K562 (cell line): ENCODE data around the gene NMT1. TPM values are rescaled to one million over a fixed set of nuclear protein-coding genes. Genes with fewer than 3 reads are reported as not detected.

ENCODE experiments used
- HMG20B ChIP-seq: fragments of 250-450 bp; sonication (Bioruptor Pico); IDR thresholded peaks from 2 replicates; pipeline ENCODE4 v1.5.0; 2021; ENCODE audit warnings: mild to moderate bottlenecking
- MAFK ChIP-seq: IDR thresholded peaks from 2 replicates; pipeline ENCODE4 v1.6.1; 2011; ENCODE audit warnings: low read length, improper control_type of control experiment
- PHTF2 ChIP-seq: fragments of 250-450 bp; sonication (Bioruptor Pico); IDR thresholded peaks from 2 replicates; pipeline ENCODE4 v1.5.0; 2021; ENCODE audit warnings: mild to moderate bottlenecking
- SOX6 ChIP-seq: fragments of 450-650 bp; IDR thresholded peaks from 2 replicates; pipeline ENCODE4 v1.6.1; 2014; ENCODE audit warnings: mild to moderate bottlenecking
- SREBF1 ChIP-seq: fragments of 150-350 bp; IDR thresholded peaks from 2 replicates; pipeline ENCODE4 v1.6.1; 2014; ENCODE audit warnings: antibody characterized with exemption, low read depth, low read length, borderline replicate concordance
- ZNF41 ChIP-seq: fragments of 250-450 bp; sonication (Bioruptor Pico); conservative IDR thresholded peaks from 2 replicates; pipeline ENCODE4 v1.4.0; 2020; ENCODE audit warnings: mild to moderate bottlenecking
- ZNF561 ChIP-seq: fragments of 450-650 bp; formaldehyde crosslinking; conservative IDR thresholded peaks from 2 replicates; pipeline ENCODE4 v1.4.0; 2020; ENCODE audit warnings: mild to moderate bottlenecking, moderate library complexity
- ZNF668 ChIP-seq: fragments of 250-450 bp; sonication (Bioruptor Pico); IDR thresholded peaks from 2 replicates; pipeline ENCODE4 v1.8.0; 2022; ENCODE audit warnings: mild to moderate bottlenecking, inconsistent platforms
- polyA plus RNA-seq, 8 experiments: library from polyadenylated mRNA; depleted of rRNA in 4 of 8; stranded (reverse) in 5 of 8; unstranded in 3 of 8; fragments of >200 nt; fragmentation: Nextera tagmentation in 2 of 8; fragmentation: Illumina TruSeq in 1 of 8; extraction: Ambion mirVana in 2 of 8; extraction: Trizol in 1 of 8; gene quantifications; 2 replicates each; pipeline versions ENCODE4 v1.2.1 to v1.2.3, GENCODE V29; 2011 to 2014; ENCODE audit warnings: inconsistent platforms in 1 of 8, missing spikeins in 1 of 8
- total RNA-seq, 7 experiments: library from RNA; depleted of rRNA in 6 of 7; stranded (reverse); fragments of >200 nt in 6 of 7; fragmentation: Illumina TruSeq in 2 of 7; extraction: Trizol in 2 of 7; gene quantifications; 2 replicates each; pipeline versions ENCODE4 v1.2.1 to v1.2.3, GENCODE V29; 2011 to 2021; ENCODE audit warnings: low replicate concordance in 1 of 7
- TF ChIP-seq, protein P1 (sequence below): fragments of 200-400 bp; formaldehyde crosslinking; IDR thresholded peaks from 2 replicates; pipeline ENCODE4 v1.6.1; 2017; ENCODE audit warnings: mild to moderate bottlenecking, low read depth, low read length, moderate library complexity
- TF ChIP-seq, protein P2 (sequence below): sonication (generic); formaldehyde crosslinking; IDR thresholded peaks from 2 replicates; pipeline ENCODE4 v1.8.1; 2023; ENCODE audit warnings: mild to moderate bottlenecking, missing genetic modification reagents, moderate library complexity
- TF ChIP-seq, protein P3 (sequence below), 2 experiments: fragments of 450-650 bp in 1 of 2; sonication (generic) in 1 of 2; formaldehyde crosslinking in 1 of 2; IDR thresholded peaks; 2 replicates each; pipeline versions ENCODE4 v1.7.1 to v1.9.0; 2016 to 2022; ENCODE audit warnings: inconsistent platforms in 1 of 2, mild to moderate bottlenecking in 1 of 2, missing genetic modification reagents in 1 of 2
- TF ChIP-seq, protein P4 (sequence below): fragments of 250-450 bp; sonication (Bioruptor Pico); IDR thresholded peaks from 2 replicates; pipeline ENCODE4 v1.8.0; 2021; ENCODE audit warnings: moderate library complexity, mild to moderate bottlenecking, inconsistent platforms

Gene NMT1
- total and polyA plus RNA-seq, 9 of the 15 experiments (the other 6 are each of a cell fraction or from before 2014, with no cell fraction given), result 86.7 to 569 (median 213) TPM

DNA sequence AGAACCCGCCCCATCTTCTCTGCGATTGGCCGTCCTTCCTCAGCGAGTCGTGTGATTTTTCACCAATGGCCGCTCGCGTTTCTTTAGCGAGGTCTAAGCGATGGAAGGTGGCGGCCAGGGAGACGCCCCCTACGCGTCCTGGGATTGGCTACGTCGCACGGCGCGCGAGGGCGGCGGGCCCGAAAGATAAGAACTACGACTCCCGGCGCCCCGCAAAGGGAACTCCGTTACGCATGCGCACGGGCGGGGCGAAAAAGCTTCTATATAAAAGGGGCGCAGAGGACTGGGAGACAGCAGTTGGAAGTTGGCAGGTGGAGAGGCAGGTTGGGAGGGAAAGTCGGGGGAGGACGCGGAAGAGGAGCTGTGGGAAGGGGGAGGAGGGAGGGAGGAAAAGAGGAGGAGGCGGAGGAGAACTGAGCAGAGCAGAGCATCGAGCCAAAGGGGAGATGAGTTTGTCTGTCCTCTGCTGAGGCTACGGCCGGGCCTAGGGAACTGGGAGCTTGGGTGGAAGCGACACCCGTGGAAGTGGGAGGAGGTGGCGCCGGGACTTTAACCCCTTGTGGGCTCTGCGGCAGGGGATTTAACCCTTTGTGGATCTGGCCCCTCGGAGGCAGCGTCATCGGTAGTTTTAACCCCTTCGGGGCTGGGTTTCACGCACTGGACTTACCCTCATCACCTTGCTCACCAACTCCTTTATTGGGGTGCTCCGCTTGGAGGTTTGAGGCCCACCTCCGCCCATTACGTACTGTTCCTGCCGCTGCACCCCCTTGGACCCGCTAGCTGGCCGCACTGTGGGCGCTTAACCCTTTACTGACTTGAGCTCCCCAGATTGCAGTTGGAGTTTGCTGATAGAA lies 87.3 kb downstream of the NMT1 start, which contains the start of gene HEXIM1 (continued):
- TF ChIP-seq, protein P1, sequence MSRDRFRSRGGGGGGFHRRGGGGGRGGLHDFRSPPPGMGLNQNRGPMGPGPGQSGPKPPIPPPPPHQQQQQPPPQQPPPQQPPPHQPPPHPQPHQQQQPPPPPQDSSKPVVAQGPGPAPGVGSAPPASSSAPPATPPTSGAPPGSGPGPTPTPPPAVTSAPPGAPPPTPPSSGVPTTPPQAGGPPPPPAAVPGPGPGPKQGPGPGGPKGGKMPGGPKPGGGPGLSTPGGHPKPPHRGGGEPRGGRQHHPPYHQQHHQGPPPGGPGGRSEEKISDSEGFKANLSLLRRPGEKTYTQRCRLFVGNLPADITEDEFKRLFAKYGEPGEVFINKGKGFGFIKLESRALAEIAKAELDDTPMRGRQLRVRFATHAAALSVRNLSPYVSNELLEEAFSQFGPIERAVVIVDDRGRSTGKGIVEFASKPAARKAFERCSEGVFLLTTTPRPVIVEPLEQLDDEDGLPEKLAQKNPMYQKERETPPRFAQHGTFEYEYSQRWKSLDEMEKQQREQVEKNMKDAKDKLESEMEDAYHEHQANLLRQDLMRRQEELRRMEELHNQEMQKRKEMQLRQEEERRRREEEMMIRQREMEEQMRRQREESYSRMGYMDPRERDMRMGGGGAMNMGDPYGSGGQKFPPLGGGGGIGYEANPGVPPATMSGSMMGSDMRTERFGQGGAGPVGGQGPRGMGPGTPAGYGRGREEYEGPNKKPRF, result no peak
- TF ChIP-seq, protein P2, sequence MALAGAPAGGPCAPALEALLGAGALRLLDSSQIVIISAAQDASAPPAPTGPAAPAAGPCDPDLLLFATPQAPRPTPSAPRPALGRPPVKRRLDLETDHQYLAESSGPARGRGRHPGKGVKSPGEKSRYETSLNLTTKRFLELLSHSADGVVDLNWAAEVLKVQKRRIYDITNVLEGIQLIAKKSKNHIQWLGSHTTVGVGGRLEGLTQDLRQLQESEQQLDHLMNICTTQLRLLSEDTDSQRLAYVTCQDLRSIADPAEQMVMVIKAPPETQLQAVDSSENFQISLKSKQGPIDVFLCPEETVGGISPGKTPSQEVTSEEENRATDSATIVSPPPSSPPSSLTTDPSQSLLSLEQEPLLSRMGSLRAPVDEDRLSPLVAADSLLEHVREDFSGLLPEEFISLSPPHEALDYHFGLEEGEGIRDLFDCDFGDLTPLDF, result no peak; the same call in none of the 2 replicates
- TF ChIP-seq PHTF2 (CRISPR knock-in tag) (peak; percentile 96), ZNF561 (CRISPR knock-in tag) (peak; percentile 79; the same call in 1 of the 2 replicates), SOX6 (peak; percentile 49; the same call in 1 of the 2 replicates), HMG20B (CRISPR knock-in tag) (peak; percentile 85; the same call in 1 of the 2 replicates), ZNF668 (CRISPR knock-in tag) (no peak), ZNF41 (CRISPR knock-in tag) (peak; percentile 77), MAFK (peak; percentile 10), SREBF1 (0 out of 2 replicates have a peak, but pooled peaks have one; percentile 32)
- TF ChIP-seq, protein P3, sequence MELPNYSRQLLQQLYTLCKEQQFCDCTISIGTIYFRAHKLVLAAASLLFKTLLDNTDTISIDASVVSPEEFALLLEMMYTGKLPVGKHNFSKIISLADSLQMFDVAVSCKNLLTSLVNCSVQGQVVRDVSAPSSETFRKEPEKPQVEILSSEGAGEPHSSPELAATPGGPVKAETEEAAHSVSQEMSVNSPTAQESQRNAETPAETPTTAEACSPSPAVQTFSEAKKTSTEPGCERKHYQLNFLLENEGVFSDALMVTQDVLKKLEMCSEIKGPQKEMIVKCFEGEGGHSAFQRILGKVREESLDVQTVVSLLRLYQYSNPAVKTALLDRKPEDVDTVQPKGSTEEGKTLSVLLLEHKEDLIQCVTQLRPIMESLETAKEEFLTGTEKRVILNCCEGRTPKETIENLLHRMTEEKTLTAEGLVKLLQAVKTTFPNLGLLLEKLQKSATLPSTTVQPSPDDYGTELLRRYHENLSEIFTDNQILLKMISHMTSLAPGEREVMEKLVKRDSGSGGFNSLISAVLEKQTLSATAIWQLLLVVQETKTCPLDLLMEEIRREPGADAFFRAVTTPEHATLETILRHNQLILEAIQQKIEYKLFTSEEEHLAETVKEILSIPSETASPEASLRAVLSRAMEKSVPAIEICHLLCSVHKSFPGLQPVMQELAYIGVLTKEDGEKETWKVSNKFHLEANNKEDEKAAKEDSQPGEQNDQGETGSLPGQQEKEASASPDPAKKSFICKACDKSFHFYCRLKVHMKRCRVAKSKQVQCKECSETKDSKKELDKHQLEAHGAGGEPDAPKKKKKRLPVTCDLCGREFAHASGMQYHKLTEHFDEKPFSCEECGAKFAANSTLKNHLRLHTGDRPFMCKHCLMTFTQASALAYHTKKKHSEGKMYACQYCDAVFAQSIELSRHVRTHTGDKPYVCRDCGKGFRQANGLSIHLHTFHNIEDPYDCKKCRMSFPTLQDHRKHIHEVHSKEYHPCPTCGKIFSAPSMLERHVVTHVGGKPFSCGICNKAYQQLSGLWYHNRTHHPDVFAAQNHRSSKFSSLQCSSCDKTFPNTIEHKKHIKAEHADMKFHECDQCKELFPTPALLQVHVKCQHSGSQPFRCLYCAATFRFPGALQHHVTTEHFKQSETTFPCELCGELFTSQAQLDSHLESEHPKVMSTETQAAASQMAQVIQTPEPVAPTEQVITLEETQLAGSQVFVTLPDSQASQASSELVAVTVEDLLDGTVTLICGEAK (IDR thresholded peaks at IDR 0.05), result peak; percentile 47
- TF ChIP-seq, protein P3 (CRISPR knock-in tag; IDR thresholded peaks at IDR 0.05), result no peak
- TF ChIP-seq, protein P4, sequence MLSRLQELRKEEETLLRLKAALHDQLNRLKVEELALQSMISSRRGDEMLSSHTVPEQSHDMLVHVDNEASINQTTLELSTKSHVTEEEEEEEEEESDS (CRISPR knock-in tag), result no peak
